HG03196 (cell line): ENCODE measurements around the gene UFC1.

ENCODE experiments used
- ATAC-seq: cut with Tn5 transposase; IDR thresholded peaks from one replicate; pipeline ENCODE4 v1.9.1; 2021; ENCODE audit not compliant: unreplicated experiment

Gene UFC1

GRCh38 chr1:161192476-161193465 lies 39.0 kb downstream of the UFC1 start:
- peak; percentile 55 for ATAC-seq

GRCh38 chr1:161193561-161194235 lies 39.9 kb downstream of the UFC1 start:
- no peak for ATAC-seq

- no peak for ATAC-seq
Observed at GRCh38 chr1:161195171-161195570, 41.4 kb downstream of the UFC1 start.

GRCh38 chr1:161196111-161196510 lies 42.3 kb downstream of the UFC1 start:
- no peak for ATAC-seq

- ATAC-seq = no peak
Observed at GRCh38 chr1:161196521-161197451, 43.0 kb downstream of the UFC1 start.

GRCh38 chr1:161197560-161198193 lies 43.9 kb downstream of the UFC1 start:
- ATAC-seq = no peak

- ATAC-seq = no peak
Observed at GRCh38 chr1:161198194-161198896, 44.6 kb downstream of the UFC1 start.

- ATAC-seq = no peak
Observed at GRCh38 chr1:161198897-161199431, 45.2 kb downstream of the UFC1 start, which contains the start of gene ADAMTS4. TSS of gene ADAMTS4 (minus strand) at chr1:161199054. CDS start at chr1:161198627, 427 bp downstream.

- no peak for ATAC-seq
Observed at GRCh38 chr1:161199506-161200139, 45.8 kb downstream of the UFC1 start.

GRCh38 chr1:161200421-161200991 lies 46.7 kb downstream of the UFC1 start:
- ATAC-seq = no peak

- ATAC-seq = no peak
Observed at GRCh38 chr1:161200992-161201835, 47.4 kb downstream of the UFC1 start.

GRCh38 chr1:161201836-161202712 lies 48.3 kb downstream of the UFC1 start, which contains the start of gene NDUFS2:
TSS of gene NDUFS2 (plus strand) at chr1:161202367. CDS start at chr1:161202386, 19 bp downstream.
- peak; percentile 91 for ATAC-seq

- ATAC-seq = no peak
Observed at GRCh38 chr1:161206411-161207140, 52.8 kb downstream of the UFC1 start.

- ATAC-seq = no peak
Observed at GRCh38 chr1:161207173-161207572, 53.4 kb downstream of the UFC1 start.
